C4-2B (cell line): ENCODE results near the gene GKN1.
A peak's percentile ranks its signal among the peaks of the same experiment; 100 is the strongest.
"Not testable (repeated sequence)": the region's sequence is repeated elsewhere in the genome, so short reads cannot be mapped to it uniquely, and the experiment has no call there.

Source experiments
- H3K27ac ChIP-seq: fragments of 450-650 bp; 2 replicates; pipeline ENCODE4 v1.5.1; 2017
- ZFX ChIP-seq: fragments of 450-650 bp; IDR thresholded peaks from 2 replicates; pipeline ENCODE4 v1.6.1; 2017
- TF ChIP-seq, protein P1 (sequence below): fragments of 450-650 bp; conservative IDR thresholded peaks from 2 replicates; pipeline ENCODE4 v1.5.1; 2017; ENCODE audit warnings: mild to moderate bottlenecking

Gene GKN1

DNA sequence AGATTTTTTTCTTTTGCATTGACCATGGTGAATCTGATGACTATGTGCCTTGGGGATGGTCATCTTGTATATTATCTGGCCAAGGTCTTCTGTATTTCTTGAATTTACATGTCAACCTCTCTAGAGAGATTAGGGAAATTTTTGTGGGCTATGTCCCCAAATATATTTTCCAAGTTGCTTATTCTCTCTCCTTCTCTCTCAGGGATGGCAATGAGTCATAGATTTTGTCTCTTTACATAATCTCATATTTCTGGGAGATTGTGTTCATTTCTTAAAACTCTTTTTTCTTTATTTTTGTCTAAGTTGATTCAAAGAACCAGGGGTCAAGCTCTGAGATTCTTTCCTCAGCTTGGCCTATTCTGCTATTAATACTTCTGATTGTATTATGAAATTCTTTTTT lies 31.6 kb upstream of the GKN1 start:
- H3K27ac ChIP-seq: no peak overlapping the region
- no peak for TF ChIP-seq ZFX
- TF ChIP-seq, protein P1, sequence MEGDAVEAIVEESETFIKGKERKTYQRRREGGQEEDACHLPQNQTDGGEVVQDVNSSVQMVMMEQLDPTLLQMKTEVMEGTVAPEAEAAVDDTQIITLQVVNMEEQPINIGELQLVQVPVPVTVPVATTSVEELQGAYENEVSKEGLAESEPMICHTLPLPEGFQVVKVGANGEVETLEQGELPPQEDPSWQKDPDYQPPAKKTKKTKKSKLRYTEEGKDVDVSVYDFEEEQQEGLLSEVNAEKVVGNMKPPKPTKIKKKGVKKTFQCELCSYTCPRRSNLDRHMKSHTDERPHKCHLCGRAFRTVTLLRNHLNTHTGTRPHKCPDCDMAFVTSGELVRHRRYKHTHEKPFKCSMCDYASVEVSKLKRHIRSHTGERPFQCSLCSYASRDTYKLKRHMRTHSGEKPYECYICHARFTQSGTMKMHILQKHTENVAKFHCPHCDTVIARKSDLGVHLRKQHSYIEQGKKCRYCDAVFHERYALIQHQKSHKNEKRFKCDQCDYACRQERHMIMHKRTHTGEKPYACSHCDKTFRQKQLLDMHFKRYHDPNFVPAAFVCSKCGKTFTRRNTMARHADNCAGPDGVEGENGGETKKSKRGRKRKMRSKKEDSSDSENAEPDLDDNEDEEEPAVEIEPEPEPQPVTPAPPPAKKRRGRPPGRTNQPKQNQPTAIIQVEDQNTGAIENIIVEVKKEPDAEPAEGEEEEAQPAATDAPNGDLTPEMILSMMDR: no peak

DNA sequence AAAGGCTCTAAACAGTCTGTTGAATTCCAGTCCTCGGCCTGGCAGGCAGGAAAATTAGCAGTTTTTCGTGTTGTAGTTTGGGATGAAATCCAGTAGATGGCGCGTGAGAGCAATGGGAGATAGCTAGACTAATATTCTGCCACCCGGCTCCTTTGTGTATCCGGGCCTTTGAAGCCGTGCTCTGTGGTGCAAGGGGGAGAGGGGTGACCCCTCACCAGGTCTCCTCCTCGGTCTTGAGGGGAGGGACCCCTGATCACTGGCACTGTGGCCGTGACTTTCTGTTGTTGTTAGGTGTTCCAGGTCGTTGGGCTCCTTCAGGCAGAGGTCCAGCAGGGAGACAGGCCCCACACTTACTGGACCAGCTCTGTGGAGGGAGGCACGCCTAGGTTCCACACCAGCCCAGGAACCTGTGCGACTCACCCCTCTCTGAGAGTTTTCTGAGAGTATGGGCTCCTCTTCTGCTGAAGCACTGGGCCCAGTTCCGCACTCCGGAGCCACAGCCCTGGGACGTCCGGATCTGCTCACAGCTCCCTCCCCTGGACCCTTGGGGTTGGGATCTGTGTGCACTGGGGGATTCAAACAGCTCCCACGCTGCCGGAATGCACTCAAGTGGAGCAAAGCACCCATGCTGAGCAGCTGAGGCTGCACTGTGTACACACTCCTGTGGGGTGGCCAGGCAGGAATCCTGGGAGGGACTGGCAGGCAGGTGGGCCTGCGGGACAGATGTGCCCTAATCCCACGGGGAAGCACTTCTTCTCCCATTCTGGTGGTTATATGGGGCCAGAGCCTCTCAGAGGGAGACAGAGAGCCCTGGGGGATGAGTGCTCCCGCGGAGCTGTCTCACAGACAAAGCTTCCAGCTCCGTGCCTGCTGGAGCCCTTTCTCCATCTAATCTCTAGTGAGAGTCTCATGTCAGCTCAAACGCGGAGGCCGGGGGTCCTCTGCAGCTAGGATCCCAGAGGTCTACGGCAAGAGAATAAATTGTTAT lies 30.6 kb upstream of the GKN1 start:
- TF ChIP-seq, protein P1: peak; percentile 81
- TF ChIP-seq ZFX: no peak
- H3K27ac ChIP-seq: peak overlapping the region; percentile 50

DNA sequence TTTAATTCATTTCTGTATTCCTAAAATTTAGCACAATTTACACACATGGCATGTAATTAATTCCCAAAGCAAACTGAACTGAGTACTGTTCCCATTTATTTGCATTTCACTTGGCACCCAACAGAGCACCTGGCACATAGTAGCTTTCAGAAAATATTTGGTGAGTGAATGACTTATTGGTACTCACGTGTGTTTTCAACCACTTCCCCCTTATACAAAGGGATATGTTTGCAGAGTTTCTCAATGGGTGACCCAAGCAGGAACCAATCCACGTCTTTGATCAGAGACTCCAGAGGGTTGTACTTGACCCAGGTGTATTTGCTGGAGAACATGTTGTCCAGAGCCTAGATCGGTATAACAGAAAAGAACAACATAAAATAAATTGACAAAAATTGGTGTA lies 28.3 kb upstream of the GKN1 start:
- no peak for TF ChIP-seq ZFX
- TF ChIP-seq, protein P1: no peak
- H3K27ac ChIP-seq: no peak overlapping the region

DNA sequence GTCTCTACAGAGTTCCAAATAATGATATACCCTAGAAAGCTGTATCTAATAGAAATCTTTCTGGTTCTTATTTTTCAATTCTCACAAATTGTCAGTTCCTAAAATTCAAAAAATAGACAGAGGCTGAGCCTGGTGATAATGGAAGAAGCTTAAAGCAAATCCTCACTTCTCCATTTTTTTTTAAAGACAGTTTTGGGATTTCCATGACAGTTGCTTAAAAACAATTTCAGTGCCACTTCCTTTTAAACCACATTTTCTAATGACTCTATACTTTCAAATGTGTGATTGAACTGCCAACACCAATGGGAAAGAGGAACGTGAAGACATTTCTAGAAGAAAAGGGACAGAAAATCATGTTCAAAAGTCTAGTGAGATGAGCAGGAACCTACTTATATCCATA lies 25.7 kb upstream of the GKN1 start:
- H3K27ac ChIP-seq: no peak overlapping the region
- no peak for TF ChIP-seq ZFX
- TF ChIP-seq, protein P1: no peak

DNA sequence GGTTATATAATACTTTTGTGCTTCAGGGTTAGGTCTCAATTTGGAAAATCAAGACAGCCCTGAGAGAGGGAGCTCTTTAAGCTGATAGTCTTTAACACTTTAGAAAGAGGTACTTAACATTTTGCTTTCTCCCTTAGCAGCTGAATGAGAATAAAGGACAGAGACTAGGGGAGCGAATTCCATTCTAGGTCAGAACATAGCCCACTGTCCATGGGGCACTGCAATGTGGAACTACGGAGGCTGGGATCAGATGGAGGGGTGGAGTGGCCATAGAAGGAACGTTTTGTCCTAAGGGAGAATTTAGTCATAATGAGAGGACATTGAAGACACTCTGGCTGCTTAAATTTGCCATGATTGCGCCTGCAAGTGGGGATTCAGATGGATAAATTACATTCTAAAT lies 22.5 kb upstream of the GKN1 start:
- TF ChIP-seq, protein P1: no peak
- no peak for TF ChIP-seq ZFX
- no peak overlapping the region for H3K27ac ChIP-seq

DNA sequence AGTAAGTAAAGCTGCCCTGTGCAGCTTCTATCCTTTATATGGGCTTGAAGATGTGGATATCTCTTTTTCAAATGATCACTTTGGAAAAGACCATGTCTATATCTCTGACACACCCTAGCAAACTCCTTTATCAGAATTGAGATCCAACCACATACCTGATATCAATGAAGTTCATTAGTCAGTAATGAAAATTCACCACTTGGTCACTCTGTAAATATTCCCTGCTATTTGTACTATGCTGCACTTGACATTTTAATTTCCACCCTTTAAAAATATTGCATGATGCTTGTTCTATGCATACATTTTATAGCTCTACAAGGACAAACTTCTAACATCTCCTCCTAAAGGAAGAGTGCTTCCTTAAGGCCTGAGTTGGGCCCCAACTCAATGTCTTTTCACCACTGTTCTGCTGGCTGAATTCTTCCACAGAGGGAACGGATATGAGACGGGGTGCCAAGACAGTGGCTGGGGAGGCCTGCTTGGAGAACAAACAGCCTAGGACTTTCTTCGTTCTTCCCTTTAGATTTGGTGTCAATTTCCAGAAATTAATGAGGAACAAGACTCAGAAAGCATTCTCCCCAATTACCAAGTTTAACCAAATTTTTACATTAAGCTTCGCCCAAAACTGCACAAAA lies 21.4 kb upstream of the GKN1 start, which contains the start of gene GKN2:
Gene GKN2, minus strand, starts transcription at position 7 of the 635 bp plus-strand sequence. CDS start 32 bp downstream, outside the sequence.
- H3K27ac ChIP-seq: no peak within 1 kb of the TSS
- TF ChIP-seq ZFX: no peak
- TF ChIP-seq, protein P1: no peak

DNA sequence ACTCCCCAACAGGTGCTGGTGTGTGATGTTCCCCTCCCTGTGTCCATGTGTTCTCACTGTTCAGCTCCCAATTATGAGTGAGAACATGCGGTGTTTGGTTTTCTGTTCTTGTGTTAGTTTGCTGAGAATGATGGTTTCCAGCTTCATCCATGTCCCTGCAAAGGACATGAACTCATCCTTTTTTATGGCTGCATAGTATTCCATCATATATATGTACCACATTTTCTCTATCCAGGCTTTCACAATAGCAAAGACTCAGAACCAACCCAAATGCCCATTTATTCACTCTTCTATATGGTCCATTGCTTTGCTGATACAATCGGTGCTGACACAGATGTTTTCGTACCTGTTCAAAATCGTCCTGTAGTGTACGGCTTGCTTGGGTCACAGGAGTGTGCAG lies 19.0 kb upstream of the GKN1 start:
- H3K27ac ChIP-seq: not testable (repeated sequence)
